NOMO-1 (cell line): Measurements from ENCODE around the gene HEPACAM.
A peak's percentile ranks its signal among the peaks of the same experiment; 100 is the strongest.
"Not testable (repeated sequence)": the region's sequence is repeated elsewhere in the genome, so short reads cannot be mapped to it uniquely, and the experiment has no call there.

Experiments used
- DNase-seq, 2 experiments: peaks; one replicate each; lab custom pipeline; 2025; ENCODE audit not compliant: unreplicated experiment in 2 of 2; lab: John Stamatoyannopoulos, UW

HEPACAM gene

GRCh38 chr11:124935548-124936514 lies at the start of gene HEPACAM:
HEPACAM (minus strand) TSS chr11:124936047; CDS start chr11:124936006, 41 bp downstream.
- DNase-seq = no peak

GRCh38 chr11:124984512-124984854 lies 48.6 kb upstream of the HEPACAM start:
- DNase-seq = no peak

GRCh38 chr11:124983674-124984511 lies 48.0 kb upstream of the HEPACAM start:
- no peak for DNase-seq

GRCh38 chr11:124982043-124982442 lies 46.2 kb upstream of the HEPACAM start:
- DNase-seq = no peak

- no peak for DNase-seq
Observed at GRCh38 chr11:124978316-124978715, 42.5 kb upstream of the HEPACAM start.

GRCh38 chr11:124977006-124977405 lies 41.2 kb upstream of the HEPACAM start:
- DNase-seq = no peak

GRCh38 chr11:124976531-124976930 lies 40.7 kb upstream of the HEPACAM start:
- no peak for DNase-seq

- DNase-seq = no peak
Observed at GRCh38 chr11:124971810-124972209, 36.0 kb upstream of the HEPACAM start.

GRCh38 chr11:124970925-124971324 lies 35.1 kb upstream of the HEPACAM start:
- peak; percentile 75 to 78 for DNase-seq

GRCh38 chr11:124968197-124968596 lies 32.4 kb upstream of the HEPACAM start:
- not testable (repeated sequence) for DNase-seq

- peak; percentile 29 to 83 for DNase-seq
Observed at GRCh38 chr11:124961972-124962609, 26.2 kb upstream of the HEPACAM start.

- no peak for DNase-seq
Observed at GRCh38 chr11:124955035-124955434, 19.2 kb upstream of the HEPACAM start.

GRCh38 chr11:124954590-124954955 lies 18.7 kb upstream of the HEPACAM start:
- DNase-seq = no peak

- peak; percentile 94 to 96 for DNase-seq
Observed at GRCh38 chr11:124953753-124954589, 18.1 kb upstream of the HEPACAM start, which contains the start of gene CCDC15. CCDC15 (plus strand) TSS chr11:124954202; CDS start chr11:124954733, 531 bp downstream.

- DNase-seq = no peak
Observed at GRCh38 chr11:124951341-124951740, 15.5 kb upstream of the HEPACAM start.

GRCh38 chr11:124950601-124951330 lies 14.9 kb upstream of the HEPACAM start:
- no peak for DNase-seq

- no peak for DNase-seq
Observed at GRCh38 chr11:124946735-124947141, 10.9 kb upstream of the HEPACAM start.

GRCh38 chr11:124945826-124946225 lies 10.0 kb upstream of the HEPACAM start:
- DNase-seq = no peak

GRCh38 chr11:124944565-124944964 lies 8.7 kb upstream of the HEPACAM start:
- no peak for DNase-seq
